Activated CD4-positive, alpha-beta T cell treated with anti-CD3 and anti-CD28 coated beads, Interleukin-2, amount 10 ng/mL, durations not matched to agents 7 days and 5 days (primary cell): ENCODE data around the gene CCDC9B. TPM values are rescaled to one million over a fixed set of nuclear protein-coding genes. Genes with fewer than 3 reads are reported as not detected.

Experiments
- CTCF ChIA-PET: fragments of 350-600 bp; sonication (Branson Sonifier 250); formaldehyde crosslinking; loops from one replicate; lab custom pipeline; 2021; ENCODE audit warnings: antibody characterized with exemption; lab: Charles Lee
- POLR2A ChIA-PET: fragments of 350-600 bp; sonication (Branson Sonifier 250); formaldehyde crosslinking; loops from one replicate; lab custom pipeline; 2021; ENCODE audit warnings: antibody characterized with exemption; lab: Charles Lee
- DNase-seq: peaks from one replicate; pipeline ENCODE4 v3.0.0-alpha.2; 2020
- H3K27ac Mint-ChIP-seq: one replicate; pipeline ENCODE4 v1.8.0; 2021; ENCODE audit warnings: mild to moderate bottlenecking, moderate library complexity, mixed read lengths
- H3K27me3 Mint-ChIP-seq: one replicate; pipeline ENCODE4 v1.8.0; 2021; ENCODE audit warnings: mixed read lengths
- H3K36me3 Mint-ChIP-seq: one replicate; pipeline ENCODE4 v1.8.0; 2021; ENCODE audit warnings: low read depth, mixed read lengths
- H3K4me1 Mint-ChIP-seq: one replicate; pipeline ENCODE4 v1.8.0; 2021; ENCODE audit warnings: mixed read lengths
- H3K4me3 Mint-ChIP-seq: one replicate; pipeline ENCODE4 v1.8.0; 2021; ENCODE audit warnings: mild to moderate bottlenecking, moderate library complexity, mixed read lengths
- H3K9me3 Mint-ChIP-seq: one replicate; pipeline ENCODE4 v1.8.0; 2021; ENCODE audit warnings: mixed read lengths
- total RNA-seq, 2 experiments: library from RNA; stranded (reverse); gene quantifications; one replicate each; pipeline ENCODE4 v1.2.3, GENCODE V29; 2021

CCDC9B gene
- 1 to 10 TPM in 1 of 2 experiments, under 1 TPM in 1; 0.81 to 1.0 TPM for total RNA-seq

GRCh38 chr15:40340740-40341400, at the start of gene CCDC9B:
CCDC9B (minus strand) TSS chr15:40340939; CDS start chr15:40340819, 120 bp downstream.
- POLR2A ChIA-PET = no interaction called here
- DNase-seq = no peak
- H3K4me1 Mint-ChIP-seq = peaks cover 7% of the 10 kb centered on the region
- no peaks in the 10 kb centered on the region for H3K9me3 Mint-ChIP-seq
- H3K4me3 Mint-ChIP-seq = no peak within 1 kb of the TSS
- CTCF ChIA-PET = interaction anchor here (0.5 to 6.0 kb wide), 8 partner anchors 13 to 88 kb away, joined by 3 to 78 read pairs (median 12); partner anchors contain the start of genes KNSTRN and PLCB2
- no peaks in the 10 kb centered on the region for H3K36me3 Mint-ChIP-seq
- no peaks in the 10 kb centered on the region for H3K27me3 Mint-ChIP-seq
- no peak within 1 kb of the TSS for H3K27ac Mint-ChIP-seq

DNA sequence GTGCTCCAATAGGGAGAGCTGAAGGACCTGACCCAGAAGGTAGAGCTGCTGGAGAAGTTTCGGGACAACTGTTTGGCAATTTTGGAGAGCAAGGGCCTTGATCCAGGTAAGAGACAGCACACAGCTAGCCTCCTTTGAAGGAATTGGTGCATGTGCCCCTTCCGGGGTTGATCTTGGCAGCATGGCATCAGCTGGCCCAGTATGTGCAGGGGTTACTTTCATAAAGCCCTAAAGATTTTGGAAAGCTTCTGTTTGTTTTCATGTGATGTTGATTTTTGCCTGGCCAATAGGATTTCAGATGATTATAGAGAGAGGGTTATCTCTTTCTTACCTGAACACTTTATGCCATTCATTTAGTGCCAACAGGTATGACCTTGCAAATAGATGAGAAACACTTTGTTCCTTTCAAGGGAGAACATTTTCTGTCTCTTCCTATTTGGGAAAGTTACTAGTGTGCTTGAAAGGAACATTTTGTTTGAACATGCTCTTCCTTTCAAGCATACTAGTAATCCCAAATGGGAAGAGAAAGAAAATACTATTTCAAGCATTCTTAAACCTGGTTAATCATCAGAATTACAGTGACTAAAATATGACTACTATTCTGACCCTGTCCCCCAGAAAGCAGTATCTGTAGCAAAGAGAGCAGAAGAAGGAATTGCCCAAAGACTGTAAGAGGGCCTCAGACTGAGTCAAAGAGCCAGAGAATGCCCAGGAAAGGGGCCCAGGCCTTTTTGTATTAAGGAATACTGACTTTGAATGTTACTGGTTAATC, 49.3 kb upstream of the CCDC9B start:
- Mint-ChIP-seq H3K4me1 (peaks cover 7% of the 10 kb centered on the region), H3K9me3 (no peaks in the 10 kb centered on the region), H3K4me3 (no peak overlapping the region), H3K27me3 (no peaks in the 10 kb centered on the region), H3K27ac (peak overlapping the region; percentile 43), H3K36me3 (peaks cover 74% of the 10 kb centered on the region)
- DNase-seq = no peak
- CTCF ChIA-PET = interaction anchor here (0.6 to 3.6 kb wide), 4 partner anchors 8 to 513 kb away, joined by 3 to 17 read pairs (median 4); no protein-coding TSS in a partner anchor
- POLR2A ChIA-PET = interaction anchor here (0.6 kb wide), 1 partner anchor 9 kb away, joined by 4 read pairs; no protein-coding TSS in a partner anchor

- POLR2A ChIA-PET = interaction anchor here (0.6 kb wide), 1 partner anchor 9 kb away, joined by 4 read pairs; no protein-coding TSS in a partner anchor
- H3K36me3 Mint-ChIP-seq = peaks cover 80% of the 10 kb centered on the region
- H3K27me3 Mint-ChIP-seq = no peaks in the 10 kb centered on the region
- H3K27ac Mint-ChIP-seq = no peak overlapping the region
- no peaks in the 10 kb centered on the region for H3K9me3 Mint-ChIP-seq
- CTCF ChIA-PET = interaction anchor here (0.6 to 3.6 kb wide), 5 partner anchors 9 to 514 kb away, joined by 3 to 17 read pairs (median 3); no protein-coding TSS in a partner anchor
- peaks cover 16% of the 10 kb centered on the region for H3K4me1 Mint-ChIP-seq
- no peak for DNase-seq
- H3K4me3 Mint-ChIP-seq = no peak overlapping the region
These were observed 48.4 kb upstream of the CCDC9B start for GRCh38 chr15:40388941-40389823.

DNA sequence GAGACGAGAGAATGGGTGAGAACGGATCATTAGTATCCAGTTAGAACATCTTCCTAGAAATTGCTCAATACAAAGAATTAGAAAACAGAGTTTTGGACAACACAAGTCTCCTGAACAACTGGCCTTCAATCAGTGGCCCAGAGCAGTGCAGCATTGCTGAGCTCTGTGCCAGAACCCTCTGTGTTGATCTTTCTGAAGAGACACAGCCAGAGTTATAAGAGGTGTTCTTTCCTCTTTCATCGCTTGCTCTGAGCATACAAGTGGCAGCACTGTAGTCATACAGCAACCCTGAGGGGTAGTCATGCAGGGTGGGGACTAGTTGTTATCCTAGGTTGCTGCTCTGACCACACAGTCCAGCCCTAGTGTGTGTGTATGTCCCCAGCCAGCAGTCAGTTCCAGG, 45.7 kb upstream of the CCDC9B start:
- H3K27ac Mint-ChIP-seq = no peak overlapping the region
- H3K4me3 Mint-ChIP-seq = no peak overlapping the region
- POLR2A ChIA-PET = no interaction called here
- H3K36me3 Mint-ChIP-seq = peaks cover 66% of the 10 kb centered on the region
- no peaks in the 10 kb centered on the region for H3K9me3 Mint-ChIP-seq
- H3K27me3 Mint-ChIP-seq = no peaks in the 10 kb centered on the region
- peaks cover 32% of the 10 kb centered on the region for H3K4me1 Mint-ChIP-seq
- CTCF ChIA-PET = interaction anchor here (1.3 to 1.8 kb wide), 5 partner anchors 10 to 76 kb away, joined by 3 to 9 read pairs (median 6); partner anchors contain the start of gene IVD
- DNase-seq = no peak

GRCh38 chr15:40382580-40383456, 42.1 kb upstream of the CCDC9B start, which contains the start of gene KNSTRN:
KNSTRN (plus strand) TSS chr15:40382721; CDS start chr15:40382836, 115 bp downstream.
- H3K4me1 Mint-ChIP-seq = peaks cover 36% of the 10 kb centered on the region
- DNase-seq = peak; percentile 96
- no peaks in the 10 kb centered on the region for H3K9me3 Mint-ChIP-seq
- ChIA-PET CTCF (interaction anchor here (0.6 to 2.8 kb wide), 14 partner anchors 9 to 278 kb away, joined by 3 to 15 read pairs (median 3); no protein-coding TSS in a partner anchor), POLR2A (interaction anchor here (0.7 kb wide), 1 partner anchor 388 kb away, joined by 4 read pairs; no protein-coding TSS in a partner anchor)
- H3K4me3 Mint-ChIP-seq = peak within 1 kb of the TSS; percentile 100
- H3K27ac Mint-ChIP-seq = peak within 1 kb of the TSS; percentile 95
- H3K27me3 Mint-ChIP-seq = peaks cover 4% of the 10 kb centered on the region
- peaks cover 40% of the 10 kb centered on the region for H3K36me3 Mint-ChIP-seq

DNA sequence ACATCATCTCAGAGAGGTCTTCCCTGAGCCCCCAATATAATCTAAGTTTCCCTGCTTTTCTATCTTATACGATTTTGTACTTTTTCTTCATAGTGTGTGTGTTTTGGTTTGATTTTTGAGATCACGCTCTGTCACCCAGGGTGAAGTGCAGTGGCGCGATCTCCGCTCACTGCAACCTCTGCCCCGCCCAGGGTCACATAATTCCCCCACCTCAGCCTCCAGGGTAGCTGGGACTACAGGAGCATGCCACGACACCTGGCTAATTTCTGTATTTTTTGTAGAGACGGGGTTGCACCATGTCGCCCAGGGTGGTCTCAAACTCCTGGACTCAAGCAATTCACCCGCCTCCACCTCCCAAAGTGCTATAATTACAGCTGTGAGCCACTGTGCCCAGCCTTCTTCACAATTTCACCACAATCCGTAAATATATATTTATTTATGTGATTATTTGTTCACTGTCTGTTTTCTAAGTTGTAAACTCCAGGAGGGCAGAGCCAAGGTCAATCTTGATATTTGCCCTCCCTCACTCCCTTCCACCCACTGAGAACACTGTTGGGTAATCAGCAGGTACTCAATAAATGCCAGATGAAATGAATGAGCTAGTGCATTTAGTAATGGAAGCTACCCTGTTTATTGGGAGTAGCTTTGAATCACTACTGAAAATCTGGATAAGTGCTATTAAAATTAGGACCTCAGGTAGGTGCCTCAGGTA, 41.2 kb upstream of the CCDC9B start:
- DNase-seq = no peak
- POLR2A ChIA-PET = interaction anchor here (0.7 kb wide), 1 partner anchor 387 kb away, joined by 4 read pairs; no protein-coding TSS in a partner anchor
- no peak overlapping the region for H3K27ac Mint-ChIP-seq
- peaks cover 32% of the 10 kb centered on the region for H3K36me3 Mint-ChIP-seq
- CTCF ChIA-PET = interaction anchor here (0.8 to 2.8 kb wide), 15 partner anchors 10 to 277 kb away, joined by 3 to 15 read pairs (median 3); no protein-coding TSS in a partner anchor
- H3K4me1 Mint-ChIP-seq = peaks cover 35% of the 10 kb centered on the region
- no peaks in the 10 kb centered on the region for H3K9me3 Mint-ChIP-seq
- H3K4me3 Mint-ChIP-seq = peak overlapping the region; percentile 100
- peaks cover 4% of the 10 kb centered on the region for H3K27me3 Mint-ChIP-seq

DNA sequence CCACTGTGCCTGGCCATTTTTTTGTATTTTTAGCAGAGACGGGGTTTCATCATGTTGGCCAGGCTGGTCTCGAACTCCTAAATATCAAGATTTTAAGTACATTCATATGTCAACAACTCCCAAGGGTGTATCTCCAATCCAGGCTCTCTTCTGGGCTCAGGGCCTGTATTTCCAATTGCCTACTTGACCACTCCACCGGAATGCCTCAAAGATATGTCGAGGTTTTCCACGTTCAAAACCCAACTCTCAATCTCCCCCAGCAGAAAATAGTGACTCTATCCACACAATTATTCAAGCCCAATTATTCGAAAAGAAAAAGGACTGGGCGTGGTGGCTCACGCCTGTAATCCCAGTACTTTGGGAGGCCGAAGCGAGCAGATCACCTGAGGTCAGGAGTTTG, 39.9 kb upstream of the CCDC9B start:
- H3K36me3 Mint-ChIP-seq = peaks cover 23% of the 10 kb centered on the region
- no peak for DNase-seq
- H3K9me3 Mint-ChIP-seq = no peaks in the 10 kb centered on the region
- no peak overlapping the region for H3K27ac Mint-ChIP-seq
- H3K4me3 Mint-ChIP-seq = no peak overlapping the region
- CTCF ChIA-PET = interaction anchor here (0.9 to 1.5 kb wide), 3 partner anchors 11 to 41 kb away, joined by 3 to 4 read pairs (median 4); no protein-coding TSS in a partner anchor
- peaks cover 33% of the 10 kb centered on the region for H3K4me1 Mint-ChIP-seq
- H3K27me3 Mint-ChIP-seq = peaks cover 4% of the 10 kb centered on the region
- POLR2A ChIA-PET = no interaction called here

- no peak overlapping the region for H3K27ac Mint-ChIP-seq
- H3K27me3 Mint-ChIP-seq = peaks cover 4% of the 10 kb centered on the region
- no peak for DNase-seq
- H3K4me3 Mint-ChIP-seq = no peak overlapping the region
- H3K9me3 Mint-ChIP-seq = no peaks in the 10 kb centered on the region
- POLR2A ChIA-PET = no interaction called here
- H3K4me1 Mint-ChIP-seq = peaks cover 27% of the 10 kb centered on the region
- CTCF ChIA-PET = interaction anchor here (1.5 kb wide), 1 partner anchor 10 kb away, joined by 4 read pairs; no protein-coding TSS in a partner anchor
- peaks cover 16% of the 10 kb centered on the region for H3K36me3 Mint-ChIP-seq
These were observed 39.1 kb upstream of the CCDC9B start for GRCh38 chr15:40379853-40380252.

- Mint-ChIP-seq H3K36me3 (peaks cover 12% of the 10 kb centered on the region), H3K4me3 (no peak overlapping the region), H3K27ac (no peak overlapping the region), H3K9me3 (no peaks in the 10 kb centered on the region), H3K27me3 (peaks cover 4% of the 10 kb centered on the region), H3K4me1 (peaks cover 22% of the 10 kb centered on the region)
- DNase-seq = no peak
- CTCF ChIA-PET = interaction anchor here (1.5 kb wide), 1 partner anchor 10 kb away, joined by 4 read pairs; no protein-coding TSS in a partner anchor
- POLR2A ChIA-PET = no interaction called here
These were observed 38.6 kb upstream of the CCDC9B start for GRCh38 chr15:40379374-40379773.

GRCh38 chr15:40377606-40378005, 36.9 kb upstream of the CCDC9B start:
- H3K4me1 Mint-ChIP-seq = peaks cover 10% of the 10 kb centered on the region
- DNase-seq = no peak
- peaks cover 1% of the 10 kb centered on the region for H3K36me3 Mint-ChIP-seq
- H3K4me3 Mint-ChIP-seq = no peak overlapping the region
- CTCF ChIA-PET = interaction anchor here (0.7 to 3.3 kb wide), 4 partner anchors 10 to 31 kb away, joined by 3 to 18 read pairs (median 3); no protein-coding TSS in a partner anchor
- H3K27ac Mint-ChIP-seq = no peak overlapping the region
- H3K9me3 Mint-ChIP-seq = no peaks in the 10 kb centered on the region
- POLR2A ChIA-PET = no interaction called here
- peaks cover 4% of the 10 kb centered on the region for H3K27me3 Mint-ChIP-seq
